ENCODE measurements around the gene FAM162A.

- TF ChIP-seq EZH2 (IDR thresholded peaks at IDR 0.05; ENCODE audit: insufficient read depth, low read length) (no peak), CTCF (IDR thresholded peaks at IDR 0.05; ENCODE audit: insufficient read depth, low read depth, low read length) (no peak)
Measured at GRCh38 chr3:122387709-122388108, 3.7 kb downstream of the FAM162A start.

Data from astrocyte (in vitro differentiated cells and primary cell).